Right lobe of liver (tissue), 6 donors: ENCODE data around the gene GLT1D1. TPM values are rescaled to one million over a fixed set of nuclear protein-coding genes. Genes with fewer than 3 reads are reported as not detected.

ENCODE experiments used
- ATAC-seq, 4 donors: fragments of 200-7000 bp; cut with Tn5 transposase; one replicate each; pipeline ENCODE4 v1.9.1; 2020; ENCODE audit warnings: mild to moderate bottlenecking in 4 of 4, moderate library complexity in 4 of 4
- DNase-seq, 3 donors: peaks; one replicate each; pipeline ENCODE4 v3.0.0-alpha.2; 2020
- H3K27ac ChIP-seq, 3 donors: fragments of 200-600 bp; one replicate each; pipeline ENCODE4 v1.8.0; 2022
- H3K27me3 ChIP-seq, 2 donors: fragments of 200-600 bp; one replicate each; pipeline ENCODE4 v1.8.0; 2022
- H3K36me3 ChIP-seq, 4 donors: fragments of 200-600 bp; sonication (generic) in 1 of 4; one replicate each; pipeline versions ENCODE4 v1.5.1 to v1.8.0; 2017 to 2022; ENCODE audit warnings: control low read depth in 1 of 4
- H3K4me1 ChIP-seq, 4 donors: fragments of 200-600 bp; sonication (generic) in 1 of 4; one replicate each; pipeline versions ENCODE4 v1.5.1 to v1.8.0; 2017 to 2022; ENCODE audit warnings: control low read depth in 1 of 4
- H3K4me3 ChIP-seq, 3 donors: fragments of 200-600 bp; one replicate each; pipeline ENCODE4 v1.8.0; 2022
- H3K9me3 ChIP-seq, 4 donors: fragments of 200-600 bp; sonication (generic) in 1 of 4; one replicate each; pipeline versions ENCODE4 v1.5.1 to v1.8.0; 2017 to 2022; ENCODE audit warnings: control low read depth in 1 of 4
- CTCF ChIP-seq, 4 donors: fragments of 200-600 bp in 3 of 4; fragments of 450-650 bp in 1 of 4; IDR thresholded peaks; one replicate each; pipeline versions ENCODE4 v1.5.1 to v1.8.0; 2016 to 2022; ENCODE audit warnings: antibody characterized with exemption in 4 of 4, mild to moderate bottlenecking in 2 of 4
- POLR2A ChIP-seq: fragments of 450-650 bp; IDR thresholded peaks from one replicate; pipeline ENCODE4 v1.6.1; 2017; ENCODE audit warnings: antibody characterized with exemption, mild to moderate bottlenecking
- WGBS: methylation state at CpG from one replicate; pipeline ENCODE4 v1.1.6; 2018; ENCODE audit warnings: low coverage, low lambda C conversion rate; ENCODE audit not compliant: insufficient coverage; ENCODE audit errors: missing lambda C conversion rate; 5-methylcytosine and 5-hydroxymethylcytosine counted together
- intact Hi-C, 2 donors: fragments of 100-400 bp; cut with DNase I; formaldehyde crosslinking; loops; one replicate each; pipeline versions ENCODE4 v1.11.2 to v1.14.1; 2022
- total RNA-seq, 6 experiments: library from RNA; depleted of rRNA in 2 of 6; stranded (reverse); fragments of >200 nt in 2 of 6; fragmentation: NEBNext Ultra II Directional in 3 of 6; extraction: Animal tissue kit (Norgen Biotek cat#: 25700) in 3 of 6; gene quantifications; one replicate each; pipeline versions ENCODE4 v1.1.0 to v1.2.4, GENCODE V29; 2016 to 2023
- donor health status: DM: no; HTN: yes; CAD: no.
- donor health status: DM: no; HTN: no; CAD: no.
- donor health status: DM: no; HTN: no; CAD: no.
- donor health status: DM: no; HTN: yes; CAD: no.
- donor health status: DM: no; HTN: yes; CAD: no.

The GLT1D1 gene
- total RNA-seq, 6 experiments from 2014 or later, result 14.9 to 21.9 (median 20.2) TPM

- intact Hi-C loops, result loop anchor here in 1 of 2 donors (10.0 kb wide), 1 partner anchor 940 kb away; no protein-coding TSS in a partner anchor
- Histone ChIP-seq H3K4me1 (peaks cover 0 to 22% (median 11%) of the 10 kb centered on the region in 4 donors), H3K4me3 (no peak overlapping the region), H3K9me3 (no peaks in the 10 kb centered on the region), H3K36me3 (no peaks in the 10 kb centered on the region), H3K27ac (peak overlapping the region; percentile 65 to 87 (median 85)), H3K27me3 (no peaks in the 10 kb centered on the region)
- DNase-seq (peak in 1 of 3 donors; percentile 54), ATAC-seq (no peak)
- 45% methylated on average over 7 of the region's 11 CpGs for WGBS
- TF ChIP-seq POLR2A (no peak), CTCF (IDR thresholded peaks at IDR 0.05) (no peak)
Observed at GRCh38 chr12:128974881-128975280, 121.6 kb downstream of the GLT1D1 start.

GRCh38 chr12:128976120-128976738 is 123.0 kb downstream of the GLT1D1 start:
- no peak overlapping the region for H3K4me3 ChIP-seq
- H3K4me1 ChIP-seq, result peaks cover 0 to 22% (median 11%) of the 10 kb centered on the region in 4 donors
- no peaks in the 10 kb centered on the region for H3K9me3 ChIP-seq
- TF ChIP-seq POLR2A, result no peak
- peak in 2 of 4 donors; percentile 23 to 27 for TF ChIP-seq CTCF (IDR thresholded peaks at IDR 0.05)
- no peak overlapping the region for H3K27ac ChIP-seq
- no peak for DNase-seq
- no peaks in the 10 kb centered on the region for H3K36me3 ChIP-seq
- 54% methylated on average over 12 of the region's 22 CpGs for WGBS
- H3K27me3 ChIP-seq, result no peaks in the 10 kb centered on the region
- no peak for ATAC-seq
- intact Hi-C loops, result loop anchor here in 1 of 2 donors (10.0 kb wide), 1 partner anchor 939 kb away; no protein-coding TSS in a partner anchor

GRCh38 chr12:128977441-128977840 is 124.2 kb downstream of the GLT1D1 start:
- no peak for TF ChIP-seq POLR2A
- TF ChIP-seq CTCF (IDR thresholded peaks at IDR 0.05), result no peak
- Histone ChIP-seq H3K27ac (no peak overlapping the region), H3K4me1 (peaks cover 0 to 22% (median 11%) of the 10 kb centered on the region in 4 donors), H3K9me3 (no peaks in the 10 kb centered on the region), H3K4me3 (no peak overlapping the region), H3K36me3 (no peaks in the 10 kb centered on the region), H3K27me3 (no peaks in the 10 kb centered on the region)
- DNase-seq (no peak), ATAC-seq (no peak)
- WGBS, result 97% methylated on average over 6 of the region's 6 CpGs
- intact Hi-C loops, result loop anchor here in 1 of 2 donors (10.0 kb wide), 1 partner anchor 937 kb away; no protein-coding TSS in a partner anchor

GRCh38 chr12:128978067-128978466 is 124.8 kb downstream of the GLT1D1 start:
- no peaks in the 10 kb centered on the region for H3K9me3 ChIP-seq
- no peak overlapping the region for H3K27ac ChIP-seq
- ATAC-seq (no peak), DNase-seq (no peak)
- intact Hi-C loops, result loop anchor here in 1 of 2 donors (10.0 kb wide), 1 partner anchor 937 kb away; no protein-coding TSS in a partner anchor
- TF ChIP-seq CTCF (IDR thresholded peaks at IDR 0.05) (no peak), POLR2A (no peak)
- no peak overlapping the region for H3K4me3 ChIP-seq
- no peaks in the 10 kb centered on the region for H3K27me3 ChIP-seq
- WGBS, result 80% methylated on average over 2 of the region's 14 CpGs
- H3K36me3 ChIP-seq, result no peaks in the 10 kb centered on the region
- H3K4me1 ChIP-seq, result peaks cover 0 to 18% (median 9%) of the 10 kb centered on the region in 4 donors
